Adrenal gland (tissue), 12 donors: ENCODE results near the gene PDE3A. TPM values are rescaled to one million over a fixed set of nuclear protein-coding genes. Genes with fewer than 3 reads are reported as not detected.

ENCODE experiments used
- DNase-seq, 7 donors: peaks; one replicate each; pipeline ENCODE4 v3.0.0-alpha.2; 2019 to 2020
- H3K27ac ChIP-seq, 5 donors: fragments of 200-600 bp; sonication (generic) in 4 of 5; 1 replicate in 3 of 5; 2 replicates in 2 of 5; pipeline versions ENCODE4 v1.5.1 to v1.8.0; 2016 to 2020; ENCODE audit warnings: mild to moderate bottlenecking in 1 of 5
- H3K27me3 ChIP-seq: fragments of 200-600 bp; 2 replicates; pipeline ENCODE4 v1.8.0; 2021
- H3K36me3 ChIP-seq, 2 donors: fragments of 200-600 bp; replicated peaks in 1 of 2; 1 replicate in 1 of 2; 2 replicates in 1 of 2; pipeline versions ENCODE4 v1.5.1 to v1.8.0; 2018 to 2022
- H3K4me1 ChIP-seq, 2 donors: fragments of 200-600 bp; replicated peaks in 1 of 2; 1 replicate in 1 of 2; 2 replicates in 1 of 2; pipeline versions ENCODE4 v1.5.1 to v1.8.0; 2018 to 2021
- H3K4me3 ChIP-seq, 4 donors: fragments of 200-600 bp; sonication (generic) in 3 of 4; one replicate each; pipeline ENCODE4 v1.5.1; 2016 to 2018
- H3K9me3 ChIP-seq, 3 donors: fragments of 200-600 bp; sonication (generic) in 1 of 3; replicated peaks in 1 of 3; 1 replicate in 2 of 3; 2 replicates in 1 of 3; pipeline versions ENCODE4 v1.5.1 to v1.8.0; 2016 to 2021
- POLR2A ChIP-seq, 2 donors: fragments of 450-650 bp; IDR thresholded peaks; one replicate each; pipeline ENCODE4 v1.6.1; 2017; ENCODE audit warnings: antibody characterized with exemption in 2 of 2, mild to moderate bottlenecking in 2 of 2, moderate library complexity in 1 of 2
- WGBS, 4 donors: extraction: QIAGEN DNeasy Blood & Tissue Kit in 2 of 4; methylation state at CpG; one replicate each; pipeline versions ENCODE4 v1.1.5 to v1.1.7; 2013 to 2017; 5-methylcytosine and 5-hydroxymethylcytosine counted together
- intact Hi-C, 2 donors: fragments of 100-400 bp; cut with DNase I; formaldehyde crosslinking; loops; one replicate each; pipeline versions ENCODE4 v1.14.1 to v1.15.0; 2022 to 2023
- polyA plus RNA-seq, 3 donors: library from polyadenylated mRNA; stranded (reverse); fragments of 200-250 nt in 2 of 3; fragments of 350-450 nt in 1 of 3; fragmentation: Illumina TruSeq in 1 of 3; extraction: RNeasy Lipid Tissue Mini Kit (QIAGEN cat#74804) in 1 of 3; gene quantifications; one replicate each; pipeline ENCODE4 v1.2.3, GENCODE V29; 2013 to 2014
- total RNA-seq, 9 donors: library from RNA; depleted of rRNA in 4 of 9; stranded (reverse); fragments of >200 nt in 4 of 9; fragments of 120-200 nt in 1 of 9; fragmentation: NEBNext Ultra II Directional in 1 of 9; extraction: Animal tissue kit (Norgen Biotek cat#: 25700) in 1 of 9; gene quantifications; one replicate each; pipeline versions ENCODE4 v1.1.0 to v1.2.4, GENCODE V29; 2013 to 2023
- TF ChIP-seq, protein P1 (sequence below), 6 experiments: fragments of 450-650 bp in 4 of 6; fragments of 200-600 bp in 2 of 6; sonication (generic) in 1 of 6; IDR thresholded peaks; 1 replicate in 5 of 6; 2 replicates in 1 of 6; pipeline versions ENCODE4 v1.5.1 to v1.8.0; 2016 to 2021; ENCODE audit warnings: antibody characterized with exemption in 6 of 6, mild to moderate bottlenecking in 2 of 6, moderate library complexity in 1 of 6
- donor health status: healthy with polysubstance abuse.
- donor health status: Bipolar disorder and iron deficiency.
- donor health status: DM: yes; HTN: yes; CAD: no.
- donor health status: DM: no; HTN: no; CAD: no.
- donor health status: DM: no; HTN: no; CAD: no.
- donor health status: DM: yes; HTN: yes; CAD: no.

The PDE3A gene
- total and polyA plus RNA-seq, 12 donors: 0.61 to 4.6 (median 1.4) TPM

DNA sequence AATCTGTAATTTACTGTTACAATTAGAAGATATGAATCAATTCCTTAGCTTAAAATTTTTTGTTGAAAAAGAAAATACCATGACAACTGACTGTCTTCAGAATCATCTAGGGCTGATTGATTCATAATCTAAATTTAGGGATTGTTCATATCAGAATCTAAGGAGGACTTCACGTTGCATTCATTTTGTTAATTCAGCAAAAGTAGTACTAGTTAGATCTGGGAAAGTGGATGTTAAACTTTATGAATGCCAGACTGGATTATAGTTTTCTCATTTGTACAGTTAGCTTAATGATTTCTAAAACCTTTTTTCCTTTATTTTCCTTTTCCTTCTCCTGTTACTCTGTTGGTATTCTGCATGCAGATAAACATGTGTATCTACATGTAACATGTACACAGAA is 135.5 kb downstream of the PDE3A start:
- Histone ChIP-seq H3K4me1 (no peaks in the 10 kb centered on the region), H3K9me3 (no peaks in the 10 kb centered on the region), H3K27ac (no peak overlapping the region), H3K36me3 (no peaks in the 10 kb centered on the region), H3K4me3 (no peak overlapping the region), H3K27me3 (no peaks in the 10 kb centered on the region)
- TF ChIP-seq POLR2A (IDR thresholded peaks at IDR 0.05): no peak
- TF ChIP-seq, protein P1, sequence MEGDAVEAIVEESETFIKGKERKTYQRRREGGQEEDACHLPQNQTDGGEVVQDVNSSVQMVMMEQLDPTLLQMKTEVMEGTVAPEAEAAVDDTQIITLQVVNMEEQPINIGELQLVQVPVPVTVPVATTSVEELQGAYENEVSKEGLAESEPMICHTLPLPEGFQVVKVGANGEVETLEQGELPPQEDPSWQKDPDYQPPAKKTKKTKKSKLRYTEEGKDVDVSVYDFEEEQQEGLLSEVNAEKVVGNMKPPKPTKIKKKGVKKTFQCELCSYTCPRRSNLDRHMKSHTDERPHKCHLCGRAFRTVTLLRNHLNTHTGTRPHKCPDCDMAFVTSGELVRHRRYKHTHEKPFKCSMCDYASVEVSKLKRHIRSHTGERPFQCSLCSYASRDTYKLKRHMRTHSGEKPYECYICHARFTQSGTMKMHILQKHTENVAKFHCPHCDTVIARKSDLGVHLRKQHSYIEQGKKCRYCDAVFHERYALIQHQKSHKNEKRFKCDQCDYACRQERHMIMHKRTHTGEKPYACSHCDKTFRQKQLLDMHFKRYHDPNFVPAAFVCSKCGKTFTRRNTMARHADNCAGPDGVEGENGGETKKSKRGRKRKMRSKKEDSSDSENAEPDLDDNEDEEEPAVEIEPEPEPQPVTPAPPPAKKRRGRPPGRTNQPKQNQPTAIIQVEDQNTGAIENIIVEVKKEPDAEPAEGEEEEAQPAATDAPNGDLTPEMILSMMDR (IDR thresholded peaks at IDR 0.05): no peak
- DNase-seq: no peak
- intact Hi-C loops: no loop called here
- 0 to 64% (median 55%) methylated on average over 1 of the region's 1 CpG for WGBS, 4 donors

DNA sequence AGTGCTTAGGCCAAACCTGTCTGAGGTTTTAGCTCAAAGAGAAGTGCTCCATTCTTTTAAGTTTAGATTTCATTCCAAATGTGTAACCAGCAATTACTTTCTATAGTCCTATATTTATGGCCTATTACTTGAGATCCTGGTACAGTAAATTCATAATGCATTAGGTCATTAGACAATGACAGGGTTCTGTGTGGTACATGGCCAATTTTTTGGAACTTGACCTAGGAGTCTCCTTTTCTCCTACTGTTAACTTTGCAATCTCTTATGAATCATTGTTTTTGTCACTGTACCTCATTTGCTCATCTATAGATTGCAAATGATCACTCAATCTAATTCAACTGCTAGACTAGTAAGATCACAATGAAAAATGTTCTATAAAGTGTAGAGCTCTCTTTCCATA is 136.7 kb downstream of the PDE3A start:
- TF ChIP-seq, protein P1 (IDR thresholded peaks at IDR 0.05): no peak
- no peak for TF ChIP-seq POLR2A (IDR thresholded peaks at IDR 0.05)
- Histone ChIP-seq H3K36me3 (no peaks in the 10 kb centered on the region), H3K9me3 (no peaks in the 10 kb centered on the region), H3K4me1 (no peaks in the 10 kb centered on the region), H3K27ac (no peak overlapping the region), H3K4me3 (no peak overlapping the region), H3K27me3 (no peaks in the 10 kb centered on the region)
- DNase-seq: no peak
- intact Hi-C loops: no loop called here

DNA sequence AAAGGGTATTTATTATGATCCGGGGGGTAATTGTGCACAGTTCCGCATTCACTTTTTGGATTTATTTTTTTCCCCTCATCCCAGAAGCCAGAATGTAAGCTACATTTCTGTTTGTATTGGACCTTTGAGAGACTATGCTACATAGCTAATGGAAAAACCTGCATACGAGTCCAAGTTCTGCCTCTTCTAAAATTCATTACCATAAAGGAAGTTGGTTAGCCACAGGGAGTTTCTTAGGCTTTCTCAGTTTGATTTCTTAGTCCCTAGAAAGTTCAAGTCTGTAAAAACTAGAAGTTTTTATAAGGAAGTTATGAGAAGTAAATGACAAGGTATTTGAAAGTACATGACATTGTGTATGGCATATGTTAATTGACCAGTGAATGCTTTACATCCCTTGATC is 138.7 kb downstream of the PDE3A start:
- no peaks in the 10 kb centered on the region for H3K36me3 ChIP-seq
- no peak for TF ChIP-seq POLR2A (IDR thresholded peaks at IDR 0.05)
- TF ChIP-seq, protein P1 (IDR thresholded peaks at IDR 0.05): no peak
- no peaks in the 10 kb centered on the region for H3K27me3 ChIP-seq
- H3K4me3 ChIP-seq: no peak overlapping the region
- no peak overlapping the region for H3K27ac ChIP-seq
- no peaks in the 10 kb centered on the region for H3K9me3 ChIP-seq
- no peaks in the 10 kb centered on the region for H3K4me1 ChIP-seq
- intact Hi-C loops: no loop called here
- WGBS, 4 donors: 80 to 87% (median 83%) methylated on average over 3 of the region's 3 CpGs
- no peak for DNase-seq

DNA sequence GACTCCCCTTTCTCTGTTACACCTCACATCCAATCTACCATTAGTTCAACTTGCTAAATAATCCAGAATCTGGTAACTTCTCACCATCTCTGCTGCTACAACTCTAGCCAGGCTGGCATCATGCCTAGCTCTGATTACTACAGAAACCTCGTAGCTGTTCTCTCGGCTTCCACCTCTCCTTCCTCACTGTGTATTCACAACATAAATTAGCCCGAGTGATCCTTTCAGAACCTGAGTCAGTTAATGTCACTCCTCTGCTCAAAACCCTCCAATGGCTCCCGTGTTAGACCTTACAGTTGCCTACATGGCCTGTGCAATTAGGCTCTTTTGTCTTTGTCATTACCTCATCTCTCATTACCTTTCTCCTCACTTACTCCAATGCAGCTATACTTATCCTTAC is 139.4 kb downstream of the PDE3A start:
- Histone ChIP-seq H3K9me3 (no peaks in the 10 kb centered on the region), H3K27ac (no peak overlapping the region), H3K27me3 (no peaks in the 10 kb centered on the region), H3K36me3 (no peaks in the 10 kb centered on the region), H3K4me1 (no peaks in the 10 kb centered on the region), H3K4me3 (no peak overlapping the region)
- intact Hi-C loops: no loop called here
- no peak for TF ChIP-seq POLR2A (IDR thresholded peaks at IDR 0.05)
- TF ChIP-seq, protein P1 (IDR thresholded peaks at IDR 0.05): no peak
- WGBS, 4 donors: 68 to 74% (median 71%) methylated on average over 4 of the region's 4 CpGs
- DNase-seq: no peak
